IMR-90 (cell line): ENCODE data around the gene LMNB1. TPM values are rescaled to one million over a fixed set of nuclear protein-coding genes. Genes with fewer than 3 reads are reported as not detected.

Experiments
- CTCF ChIP-seq: conservative IDR thresholded peaks from 2 replicates; pipeline ENCODE4 v1.5.1; 2012; ENCODE audit warnings: mild to moderate bottlenecking, low read depth, low read length, improper control_type of control experiment
- ELK1 ChIP-seq: fragments of 150-350 bp; IDR thresholded peaks from 2 replicates; pipeline ENCODE4 v1.6.1; 2016; ENCODE audit warnings: low read depth, mild to moderate bottlenecking, low read length, moderate library complexity, borderline replicate concordance
- MXI1 ChIP-seq: IDR thresholded peaks from 2 replicates; pipeline ENCODE4 v1.6.1; 2012; ENCODE audit warnings: low read depth, mild to moderate bottlenecking, low read length, moderate library complexity, borderline replicate concordance
- polyA plus RNA-seq, 3 experiments: library from polyadenylated mRNA; depleted of rRNA; stranded (reverse); fragments of >200 nt; gene quantifications; 2 replicates each; pipeline ENCODE4 v1.2.3, GENCODE V29; 2012; ENCODE audit warnings: low replicate concordance in 1 of 3
- total RNA-seq: library from RNA; depleted of rRNA; stranded (reverse); fragments of >200 nt; gene quantifications from 2 replicates; pipeline ENCODE4 v1.2.3, GENCODE V29; 2012

Gene LMNB1
- total and polyA plus RNA-seq, 2 of the 4 experiments (the other 2 are of a cell fraction), result 36.0 to 53.6 TPM

- no peak for TF ChIP-seq ELK1
- peak; percentile 58; the same call in 1 of the 2 replicates for TF ChIP-seq MXI1
- TF ChIP-seq CTCF, result no peak
Measured at GRCh38 chr5:126776499-126777256, at the start of gene LMNB1 (continued).
